K562 (cell line): ENCODE data around the gene SNCB. TPM values are rescaled to one million over a fixed set of nuclear protein-coding genes. Genes with fewer than 3 reads are reported as not detected.
A peak's percentile ranks its signal among the peaks of the same experiment; 100 is the strongest.

Experiments used
- ATAC-seq: fragments of 200-7000 bp; cut with Tn5 transposase; 3 replicates; pipeline ENCODE4 v1.9.1; 2020; ENCODE audit warnings: moderate library complexity
- BruUV-seq: library from RNA; stranded (reverse); fragments of 400-500 nt; replicated peaks from 2 replicates; lab custom pipeline; 2021; lab: Mats Ljungman, UMichigan
- CTCF ChIA-PET: fragments of 300-600 bp; formaldehyde crosslinking; extraction: SDS; loops from one replicate; lab custom pipeline; 2021; ENCODE audit warnings: low intra/inter-chr PET ratio; lab: Yijun Ruan, JAX
- POLR2A ChIA-PET: fragments of 300-600, 350-650 bp; sonication (Branson Sonifier 250); formaldehyde crosslinking; extraction: SDS; loops from one replicate; lab custom pipeline; 2021; ENCODE audit warnings: antibody characterized with exemption, inconsistent platforms; lab: Yijun Ruan, JAX
- DNase-seq, 4 experiments: peaks; one replicate each; pipeline versions ENCODE4 v3.0.0 to v3.0.0-alpha.2; 2011 to 2018; ENCODE audit warnings: low spot score in 3 of 4, mixed read lengths in 3 of 4; ENCODE audit errors: extremely low read depth in 1 of 4
- FAIRE-seq: peaks from 2 replicates; lab custom pipeline; 2011; peaks lifted over from hg19 to GRCh38; lab: Jason Lieb, UNC
- H2AFZ ChIP-seq: 2 replicates; pipeline ENCODE4 v1.6.0; 2011; ENCODE audit warnings: low read depth, low read length, control low read depth, inconsistent platforms
- H3K27ac ChIP-seq: fragments of 200-600 bp; 3 replicates; pipeline ENCODE4 v1.8.0; 2011; ENCODE audit warnings: low read depth, mild to moderate bottlenecking, control low read depth, inconsistent platforms, low read length, moderate library complexity, mixed read lengths; ENCODE audit errors: extremely low read depth
- H3K27me3 ChIP-seq, 2 experiments: fragments of 300-600 bp in 1 of 2; 2 replicates in 1 of 2; 3 replicates in 1 of 2; pipeline versions ENCODE4 v1.6.0 to v1.8.0; 2011; ENCODE audit warnings: inconsistent platforms in 2 of 2, low read length in 2 of 2, mild to moderate bottlenecking in 1 of 2, mixed read lengths in 1 of 2, moderate library complexity in 1 of 2; ENCODE audit not compliant: control insufficient read depth in 2 of 2, insufficient read depth in 2 of 2
- H3K36me3 ChIP-seq: fragments of 300-600 bp; 3 replicates; pipeline ENCODE4 v1.8.0; 2011; ENCODE audit warnings: mild to moderate bottlenecking, low read length, inconsistent platforms; ENCODE audit not compliant: control insufficient read depth, insufficient read depth
- H3K4me1 ChIP-seq, 2 experiments: fragments of 200-600 bp in 1 of 2; replicated peaks in 1 of 2; 2 replicates in 1 of 2; 3 replicates in 1 of 2; pipeline versions ENCODE4 v1.5.1 to v1.8.0; 2011; ENCODE audit warnings: inconsistent platforms in 2 of 2, low read length in 2 of 2, mild to moderate bottlenecking in 1 of 2, mixed read lengths in 1 of 2, moderate library complexity in 1 of 2; ENCODE audit not compliant: control insufficient read depth in 2 of 2, insufficient read depth in 2 of 2
- H3K4me2 ChIP-seq: 2 replicates; pipeline ENCODE4 v1.6.1; 2011; ENCODE audit warnings: low read length, control low read depth, inconsistent platforms, mixed read lengths; ENCODE audit not compliant: insufficient read depth
- H3K4me3 ChIP-seq: fragments of 200-600 bp; sonication (generic), shearing (Covaris generic); 2 replicates; pipeline ENCODE4 v1.5.1; 2016; ENCODE audit warnings: control low read depth, inconsistent platforms
- H3K79me2 ChIP-seq: fragments of 200-600 bp; 3 replicates; pipeline ENCODE4 v1.8.0; 2011; ENCODE audit warnings: low read length, inconsistent platforms; ENCODE audit not compliant: control insufficient read depth, insufficient read depth
- H3K9ac ChIP-seq, 2 experiments: 2 replicates each; pipeline versions ENCODE4 v1.6.0 to v1.6.1; 2011; ENCODE audit warnings: low read depth in 2 of 2, low read length in 2 of 2, control low read depth in 1 of 2, inconsistent platforms in 1 of 2, mild to moderate bottlenecking in 1 of 2, mixed read lengths in 1 of 2; ENCODE audit not compliant: insufficient read depth in 1 of 2
- H3K9me1 ChIP-seq: one replicate; pipeline ENCODE4 v1.6.0; 2011; ENCODE audit warnings: inconsistent platforms, mild to moderate bottlenecking, low read length, moderate library complexity; ENCODE audit not compliant: control insufficient read depth, insufficient read depth
- H3K9me3 ChIP-seq: replicated peaks from 2 replicates; pipeline ENCODE4 v1.5.1; 2011; ENCODE audit warnings: low read depth, low read length, inconsistent platforms; ENCODE audit not compliant: control insufficient read depth, insufficient read depth
- H4K20me1 ChIP-seq: replicated peaks from 2 replicates; pipeline ENCODE4 v1.6.1; 2011; ENCODE audit warnings: low read length, inconsistent platforms, mixed read lengths; ENCODE audit not compliant: control insufficient read depth, insufficient read depth
- CC2D1A ChIP-seq: fragments of 450-650 bp; IDR thresholded peaks from 2 replicates; pipeline ENCODE4 v1.6.1; 2017; ENCODE audit warnings: mild to moderate bottlenecking
- ETS2 ChIP-seq: IDR thresholded peaks from 2 replicates; pipeline ENCODE4 v1.6.1; 2016; ENCODE audit warnings: borderline replicate concordance, missing genetic modification characterization, mild to moderate bottlenecking, moderate library complexity, missing compliant biosample characterization; ENCODE audit not compliant: poor library complexity, severe bottlenecking
- JUN ChIP-seq, 2 experiments: sonication (generic) in 1 of 2; formaldehyde crosslinking in 1 of 2; IDR thresholded peaks; 2 replicates each; pipeline versions ENCODE4 v1.6.1 to v1.8.0; 2012 to 2022; ENCODE audit warnings: borderline replicate concordance in 2 of 2, mild to moderate bottlenecking in 2 of 2, improper control_type of control experiment in 1 of 2, low read depth in 1 of 2, low read length in 1 of 2, missing genetic modification reagents in 1 of 2
- PHF8 ChIP-seq: fragments of 200-600 bp; sonication (generic); IDR thresholded peaks from 2 replicates; pipeline ENCODE4 v1.6.1; 2012; ENCODE audit warnings: mixed run types, mild to moderate bottlenecking, inconsistent platforms, low read length, moderate library complexity, borderline replicate concordance
- WGBS: fragments of 100-300 bp; shearing (Covaris generic); methylation state at CpG from one replicate; pipeline ENCODE4 v1.1.6; 2016; ENCODE audit warnings: low coverage, mixed read lengths; ENCODE audit not compliant: insufficient coverage; ENCODE audit errors: missing lambda C conversion rate; 5-methylcytosine and 5-hydroxymethylcytosine counted together
- in situ Hi-C: fragments of 300-500 bp; cut with MboI; formaldehyde crosslinking; loops from 4 replicates; pipeline ENCODE4 v1.15.0; 2018; ENCODE audit warnings: inconsistent platforms, mixed read lengths
- intact Hi-C: fragments of 100-400 bp; cut with micrococcal nuclease; formaldehyde crosslinking; loops from 2 replicates; pipeline ENCODE4 v1.14.2; 2022
- polyA plus RNA-seq, 8 experiments: library from polyadenylated mRNA; depleted of rRNA in 4 of 8; stranded (reverse) in 5 of 8; unstranded in 3 of 8; fragments of >200 nt; fragmentation: Nextera tagmentation in 2 of 8; fragmentation: Illumina TruSeq in 1 of 8; extraction: Ambion mirVana in 2 of 8; extraction: Trizol in 1 of 8; gene quantifications; 2 replicates each; pipeline versions ENCODE4 v1.2.1 to v1.2.3, GENCODE V29; 2011 to 2014; ENCODE audit warnings: inconsistent platforms in 1 of 8, missing spikeins in 1 of 8
- total RNA-seq, 7 experiments: library from RNA; depleted of rRNA in 6 of 7; stranded (reverse); fragments of >200 nt in 6 of 7; fragmentation: Illumina TruSeq in 2 of 7; extraction: Trizol in 2 of 7; gene quantifications; 2 replicates each; pipeline versions ENCODE4 v1.2.1 to v1.2.3, GENCODE V29; 2011 to 2021; ENCODE audit warnings: low replicate concordance in 1 of 7
- TF ChIP-seq, protein P1 (sequence below), 3 experiments: IDR thresholded peaks in 2 of 3; conservative IDR thresholded peaks in 1 of 3; 2 replicates each; pipeline ENCODE4 v1.5.1; 2011 to 2012; ENCODE audit warnings: low read length in 3 of 3, mild to moderate bottlenecking in 3 of 3, control low read depth in 2 of 3, improper control_type of control experiment in 1 of 3, inconsistent platforms in 1 of 3, low read depth in 1 of 3, mixed read lengths in 1 of 3, moderate library complexity in 1 of 3; ENCODE audit not compliant: insufficient read depth in 2 of 3

SNCB gene
- total and polyA plus RNA-seq, 9 of the 15 experiments (the other 6 are each of a cell fraction or from before 2014, with no cell fraction given), result not detected

DNA sequence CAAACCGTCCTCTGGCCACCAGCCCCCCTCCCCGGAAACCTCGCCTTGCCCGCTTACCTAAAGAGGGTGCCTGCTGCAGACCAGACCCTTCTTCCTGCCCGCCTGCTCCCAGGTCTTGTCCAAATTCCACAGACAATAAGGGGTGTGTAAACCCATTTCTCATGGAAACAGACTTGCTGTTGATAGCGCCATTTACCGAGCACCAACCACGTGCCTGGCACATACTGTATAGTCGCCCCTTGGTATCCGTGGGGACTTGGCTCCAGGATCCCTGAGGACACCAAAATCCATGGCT lies 56.1 kb downstream of the SNCB start:
- intact Hi-C loops, result loop anchor here (1.0 to 10.0 kb wide), 3 partner anchors 37 to 71 kb away; partner anchors contain the start of genes GPRIN1 and TSPAN17
- 5% methylated on average over 10 of the region's 10 CpGs for WGBS
- Histone ChIP-seq H4K20me1 (no peaks in the 10 kb centered on the region; the same call in 1 of the 2 replicates), H3K79me2 (no peaks in the 10 kb centered on the region), H3K4me1 (peaks cover 0 to 32% of the 10 kb centered on the region in 2 experiments; a peak in 3 of 5 replicates), H3K9me3 (no peaks in the 10 kb centered on the region), H3K36me3 (no peaks in the 10 kb centered on the region), H3K4me3 (no peak overlapping the region), H3K27ac (no peak overlapping the region), H3K9ac (no peak overlapping the region), H3K27me3 (peaks cover 13 to 23% of the 10 kb centered on the region in 2 experiments; a peak in 3 of 5 replicates), H3K4me2 (no peak overlapping the region), H2AFZ (peak overlapping the region; percentile 53; the same call in 1 of the 2 replicates), H3K9me1 (no peaks in the 10 kb centered on the region)
- DNase-seq (no peak), FAIRE-seq (no peak), ATAC-seq (no peak)
- no TSS peak for BruUV-seq
- ChIA-PET CTCF (interaction anchor here (0.9 to 1.6 kb wide), 2 partner anchors 45 to 158 kb away, joined by 3 to 8 read pairs; partner anchors contain the start of gene CLTB), POLR2A (interaction anchor here (0.9 kb wide), 1 partner anchor 14 kb away, joined by 3 read pairs; no protein-coding TSS in a partner anchor)
- no peak for TF ChIP-seq JUN (IDR thresholded peaks at IDR 0.05; ENCODE audit: borderline replicate concordance, low read depth, low read length)
- TF ChIP-seq JUN (CRISPR knock-in tag; IDR thresholded peaks at IDR 0.05; ENCODE audit: borderline replicate concordance), result no peak
- TF ChIP-seq PHF8, result no peak
- TF ChIP-seq, protein P1, sequence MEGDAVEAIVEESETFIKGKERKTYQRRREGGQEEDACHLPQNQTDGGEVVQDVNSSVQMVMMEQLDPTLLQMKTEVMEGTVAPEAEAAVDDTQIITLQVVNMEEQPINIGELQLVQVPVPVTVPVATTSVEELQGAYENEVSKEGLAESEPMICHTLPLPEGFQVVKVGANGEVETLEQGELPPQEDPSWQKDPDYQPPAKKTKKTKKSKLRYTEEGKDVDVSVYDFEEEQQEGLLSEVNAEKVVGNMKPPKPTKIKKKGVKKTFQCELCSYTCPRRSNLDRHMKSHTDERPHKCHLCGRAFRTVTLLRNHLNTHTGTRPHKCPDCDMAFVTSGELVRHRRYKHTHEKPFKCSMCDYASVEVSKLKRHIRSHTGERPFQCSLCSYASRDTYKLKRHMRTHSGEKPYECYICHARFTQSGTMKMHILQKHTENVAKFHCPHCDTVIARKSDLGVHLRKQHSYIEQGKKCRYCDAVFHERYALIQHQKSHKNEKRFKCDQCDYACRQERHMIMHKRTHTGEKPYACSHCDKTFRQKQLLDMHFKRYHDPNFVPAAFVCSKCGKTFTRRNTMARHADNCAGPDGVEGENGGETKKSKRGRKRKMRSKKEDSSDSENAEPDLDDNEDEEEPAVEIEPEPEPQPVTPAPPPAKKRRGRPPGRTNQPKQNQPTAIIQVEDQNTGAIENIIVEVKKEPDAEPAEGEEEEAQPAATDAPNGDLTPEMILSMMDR (IDR thresholded peaks at IDR 0.05 in 2 of 3, conservative IDR thresholded peaks at IDR 0.05 in 1 of 3; ENCODE audit: insufficient read depth in 2 of 3, low read depth in 1 of 3, low read length in 3 of 3), result peak in 1 of 3 experiments; percentile 13; a peak in 1 of 6 replicates
- TF ChIP-seq ETS2 (tag), result no peak
- 0 out of 2 replicates have a peak, but pooled peaks have one; percentile 3 for TF ChIP-seq CC2D1A
- in situ Hi-C loops, result no loop called here
